Skeletal muscle cell (primary cell): ENCODE measurements around the gene OBP2B.
"Not testable (repeated sequence)": the region's sequence is repeated elsewhere in the genome, so short reads cannot be mapped to it uniquely, and the experiment has no call there.

Experiments
- DNase-seq: peaks from one replicate; pipeline ENCODE4 v3.0.0-alpha.2; 2010; ENCODE audit warnings: low read depth
- H3K4me3 ChIP-seq: 2 replicates; pipeline ENCODE4 v1.5.1; 2011; ENCODE audit warnings: low read depth, mild to moderate bottlenecking, control low read depth, low read length, moderate library complexity

Gene OBP2B, protein sequence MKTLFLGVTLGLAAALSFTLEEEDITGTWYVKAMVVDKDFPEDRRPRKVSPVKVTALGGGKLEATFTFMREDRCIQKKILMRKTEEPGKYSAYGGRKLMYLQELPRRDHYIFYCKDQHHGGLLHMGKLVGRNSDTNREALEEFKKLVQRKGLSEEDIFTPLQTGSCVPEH

DNA sequence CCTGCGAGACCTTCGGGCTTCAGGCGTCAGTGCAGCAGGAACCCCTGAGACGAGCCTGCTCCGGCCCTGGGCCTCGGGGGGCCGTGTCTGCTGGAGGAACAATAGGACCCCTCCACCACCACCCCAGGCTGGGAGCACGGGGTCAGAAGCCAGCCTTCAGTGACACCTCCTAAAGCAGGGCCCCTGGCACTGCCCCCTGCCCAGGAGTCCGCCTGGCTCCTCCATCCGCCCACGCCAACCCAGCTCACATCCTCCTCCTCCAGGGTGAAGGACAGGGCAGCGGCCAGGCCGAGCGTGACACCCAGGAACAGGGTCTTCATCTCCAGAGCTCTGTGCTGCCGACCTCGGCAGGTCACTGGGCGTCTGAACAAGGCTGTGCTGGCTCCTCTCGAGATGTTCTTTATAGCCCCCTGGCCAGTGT lies at the start of gene OBP2B:
Gene OBP2B, minus strand, starts transcription at position 371 of the 421 bp plus-strand sequence. Its CDS starts 51 bp downstream, at position 320.
- H3K4me3 ChIP-seq, DNase-seq: not testable (repeated sequence)

GRCh38 chr9:133258061-133259015 lies 49.3 kb upstream of the OBP2B start:
- DNase-seq, result no peak
- no peak overlapping the region for H3K4me3 ChIP-seq

DNA sequence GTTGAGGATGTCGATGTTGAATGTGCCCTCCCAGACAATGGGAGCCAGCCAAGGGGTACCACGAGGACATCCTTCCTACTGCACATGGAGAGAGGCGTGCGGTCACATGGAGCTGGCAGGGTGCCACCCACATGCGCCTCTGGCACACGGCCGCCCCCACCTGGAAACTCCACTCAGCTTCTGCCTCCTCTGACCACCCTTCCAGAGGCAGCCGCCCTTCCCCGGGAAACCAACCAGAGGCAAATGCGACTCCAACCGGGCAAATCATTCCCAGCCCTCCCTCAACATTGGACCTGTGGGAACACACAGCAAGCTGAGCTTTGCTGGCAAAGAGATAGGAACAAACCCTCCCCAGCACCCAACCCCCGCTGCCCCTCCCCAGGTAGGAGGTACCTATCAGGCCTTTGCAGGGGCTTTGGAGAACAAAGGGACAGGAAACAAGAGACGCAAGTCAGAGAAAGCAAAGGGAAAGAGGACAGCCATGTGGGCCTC lies 48.5 kb upstream of the OBP2B start:
- H3K4me3 ChIP-seq, result no peak overlapping the region
- DNase-seq, result no peak

DNA sequence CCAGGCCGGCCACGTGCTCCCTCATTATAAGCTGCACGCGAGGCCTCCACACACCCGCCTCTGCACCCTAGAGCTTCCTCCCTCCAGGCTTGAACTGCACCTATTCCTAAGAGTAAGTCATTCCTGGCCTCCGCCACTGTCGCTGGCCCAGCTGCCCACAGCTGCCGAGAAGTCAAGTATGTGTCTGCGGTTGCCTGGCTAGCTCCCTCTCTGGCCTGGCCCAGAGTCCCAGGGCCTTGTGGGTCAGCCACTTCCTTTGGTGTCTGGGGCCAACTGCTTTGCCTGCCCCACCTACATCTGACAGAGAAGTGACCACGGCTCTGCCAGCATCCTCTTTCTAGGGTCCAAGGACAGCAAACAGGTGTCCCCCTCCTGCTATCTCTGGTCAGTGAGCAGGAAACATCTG lies 47.6 kb upstream of the OBP2B start:
- H3K4me3 ChIP-seq, result no peak overlapping the region
- DNase-seq, result no peak

DNA sequence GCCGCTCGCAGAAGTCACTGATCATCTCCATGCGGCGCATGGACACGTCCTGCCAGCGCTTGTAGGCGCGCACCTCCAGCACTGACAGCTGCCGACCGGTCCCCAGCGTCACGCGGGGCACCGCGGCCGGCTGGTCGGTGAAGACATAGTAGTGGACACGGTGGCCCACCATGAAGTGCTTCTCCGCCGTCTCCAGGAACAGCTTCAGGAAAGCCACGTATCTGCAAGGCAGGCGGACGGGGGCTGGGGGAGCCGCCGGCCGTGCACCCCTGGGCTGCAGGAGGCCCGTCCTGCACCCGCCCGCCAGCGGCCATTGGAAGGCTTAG lies 47.0 kb upstream of the OBP2B start:
- DNase-seq, result no peak
- H3K4me3 ChIP-seq, result no peak overlapping the region

DNA sequence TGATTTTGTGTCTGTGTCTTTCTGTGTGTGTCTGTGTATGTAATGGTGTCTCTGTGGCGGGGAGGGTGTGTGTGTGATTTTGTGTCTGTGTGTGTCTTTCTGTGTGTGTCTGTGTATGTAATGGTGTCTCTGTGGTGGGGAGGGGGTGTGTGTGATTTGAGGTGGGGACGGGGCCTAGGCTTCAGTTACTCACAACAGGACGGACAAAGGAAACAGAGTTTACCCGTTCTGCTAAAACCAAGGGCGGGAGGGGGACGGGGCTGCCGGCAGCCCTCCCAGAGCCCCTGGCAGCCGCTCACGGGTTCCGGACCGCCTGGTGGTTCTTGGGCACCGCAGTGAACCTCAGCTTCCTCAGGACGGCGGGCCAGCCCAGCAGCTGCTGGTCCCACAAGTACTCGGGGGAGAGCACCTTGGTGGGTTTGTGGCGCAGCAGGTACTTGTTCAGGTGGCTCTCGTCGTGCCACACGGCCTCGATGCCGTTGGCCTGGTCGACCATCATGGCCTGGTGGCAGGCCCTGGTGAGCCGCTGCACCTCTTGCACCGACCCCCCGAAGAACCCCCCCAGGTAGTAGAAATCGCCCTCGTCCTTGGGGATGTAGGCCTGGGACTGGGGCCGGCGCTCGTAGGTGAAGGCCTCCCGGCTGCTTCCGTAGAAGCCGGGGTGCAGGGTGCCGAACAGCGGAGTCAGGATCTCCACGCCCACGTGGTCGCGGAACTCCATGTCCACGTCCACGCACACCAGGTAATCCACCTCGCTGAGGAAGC lies 46.5 kb upstream of the OBP2B start:
- no peak for DNase-seq
- H3K4me3 ChIP-seq, result no peak overlapping the region

- no peak for DNase-seq
Observed at GRCh38 chr9:133254471-133254870, 45.4 kb upstream of the OBP2B start.

GRCh38 chr9:133253268-133253667 lies 44.2 kb upstream of the OBP2B start:
- H3K4me3 ChIP-seq, result no peak overlapping the region
- DNase-seq, result no peak

More at GRCh38 chr9:133254471-133254870, 45.4 kb upstream of the OBP2B start:
- H3K4me3 ChIP-seq, result no peak overlapping the region

DNA sequence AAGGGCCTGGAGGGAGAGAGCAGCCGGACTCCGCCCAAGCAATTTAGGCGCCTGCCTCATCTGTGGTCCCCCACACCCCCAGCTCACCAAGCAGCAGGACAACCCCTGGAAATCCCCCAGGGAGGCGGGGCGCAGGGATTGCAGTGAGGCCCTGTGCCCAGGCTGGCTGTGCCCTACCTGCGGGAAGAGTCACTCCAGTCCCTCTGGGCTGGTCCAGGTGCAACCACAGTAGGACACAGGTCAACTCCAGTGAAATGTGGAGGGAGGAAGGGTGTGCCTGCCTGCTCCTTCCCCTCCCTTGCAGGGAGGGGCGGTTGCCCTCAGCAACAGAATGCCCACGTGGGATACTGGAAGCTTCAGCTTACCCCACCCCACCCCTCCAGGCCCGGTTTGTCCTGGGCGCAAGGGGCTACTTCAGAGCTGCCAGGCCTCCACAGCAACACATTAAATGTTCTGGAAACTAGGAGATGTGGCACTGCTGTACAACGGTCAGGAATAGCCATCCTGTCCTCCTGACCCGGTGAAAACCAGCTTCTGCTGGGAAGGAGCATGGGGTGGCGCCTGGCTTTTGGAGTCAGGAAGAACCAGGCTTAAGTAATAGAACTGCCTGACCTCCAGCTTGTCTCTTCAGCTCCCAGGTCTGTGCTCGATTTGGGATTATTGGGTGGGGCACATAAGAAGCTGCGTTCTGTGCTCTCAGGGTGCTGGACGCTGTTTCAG lies 43.4 kb upstream of the OBP2B start:
- no peak for DNase-seq
- H3K4me3 ChIP-seq, result no peak overlapping the region

GRCh38 chr9:133251773-133252172 lies 42.7 kb upstream of the OBP2B start:
- H3K4me3 ChIP-seq, result no peak overlapping the region
- no peak for DNase-seq

DNA sequence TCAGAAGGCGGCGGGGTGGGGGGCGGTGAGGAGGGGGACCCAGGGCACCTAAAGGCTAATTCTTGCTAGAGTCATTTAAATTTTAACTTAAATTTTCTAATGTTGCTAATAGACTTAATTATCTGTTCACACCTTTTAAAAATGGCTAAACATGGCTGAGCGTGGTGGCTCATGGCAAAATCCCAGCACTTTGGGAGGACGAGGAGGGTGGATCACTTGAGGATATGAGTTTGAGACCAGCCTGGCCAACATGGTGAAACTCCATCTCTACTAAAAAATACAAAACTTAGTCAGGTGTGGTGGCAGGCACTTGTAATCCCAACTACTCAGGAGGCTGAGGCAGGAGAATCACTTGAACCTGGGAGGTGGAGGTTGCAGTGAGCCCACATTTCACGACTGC lies 42.2 kb upstream of the OBP2B start:
- not testable (repeated sequence) for H3K4me3 ChIP-seq, DNase-seq

- DNase-seq, result no peak
- no peak overlapping the region for H3K4me3 ChIP-seq
Observed at GRCh38 chr9:133250741-133251170, 41.7 kb upstream of the OBP2B start.

DNA sequence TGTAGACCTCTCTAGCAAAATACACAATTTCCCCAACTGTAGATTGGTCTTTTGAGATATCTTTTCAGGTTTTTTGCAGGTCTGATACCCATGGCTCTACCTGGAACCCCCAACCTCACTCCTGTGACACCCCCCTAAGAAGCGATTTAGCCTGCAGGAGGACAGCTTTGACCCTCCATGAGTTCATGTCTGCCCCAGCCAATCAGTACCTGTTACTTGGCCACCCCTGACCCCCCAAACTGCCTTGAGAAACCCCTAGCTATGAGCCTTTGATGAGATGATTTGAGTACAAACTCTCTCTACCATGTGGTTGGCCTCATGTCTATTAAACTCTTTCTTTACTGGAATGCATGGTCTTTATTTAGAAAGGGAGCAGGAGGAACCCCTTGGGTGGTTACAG lies 40.3 kb upstream of the OBP2B start:
- DNase-seq, result no peak
- H3K4me3 ChIP-seq, result no peak overlapping the region

GRCh38 chr9:133248726-133249295 lies 39.8 kb upstream of the OBP2B start:
- no peak overlapping the region for H3K4me3 ChIP-seq
- no peak for DNase-seq

DNA sequence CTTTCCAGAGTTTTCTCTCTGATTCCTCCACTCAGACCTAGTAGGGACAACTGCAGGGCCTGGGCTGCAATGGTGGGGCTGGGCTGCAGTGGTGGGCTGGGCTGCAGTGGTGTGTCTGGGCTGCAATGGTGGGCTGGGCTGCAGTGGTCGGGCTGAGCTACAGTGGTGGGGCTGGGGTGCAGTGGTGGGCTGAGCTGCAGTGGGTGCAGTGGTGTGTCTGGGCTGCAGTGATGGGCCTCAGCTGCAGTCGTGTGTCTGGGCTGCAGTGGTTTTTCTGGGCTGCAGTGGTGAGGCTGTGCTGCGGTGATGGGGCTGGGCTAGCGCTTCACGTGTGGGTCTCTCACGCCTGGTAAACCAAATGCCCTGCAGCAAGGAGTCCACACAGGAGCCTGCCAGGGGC lies 38.6 kb upstream of the OBP2B start:
- no peak for DNase-seq
- H3K4me3 ChIP-seq, result no peak overlapping the region

DNA sequence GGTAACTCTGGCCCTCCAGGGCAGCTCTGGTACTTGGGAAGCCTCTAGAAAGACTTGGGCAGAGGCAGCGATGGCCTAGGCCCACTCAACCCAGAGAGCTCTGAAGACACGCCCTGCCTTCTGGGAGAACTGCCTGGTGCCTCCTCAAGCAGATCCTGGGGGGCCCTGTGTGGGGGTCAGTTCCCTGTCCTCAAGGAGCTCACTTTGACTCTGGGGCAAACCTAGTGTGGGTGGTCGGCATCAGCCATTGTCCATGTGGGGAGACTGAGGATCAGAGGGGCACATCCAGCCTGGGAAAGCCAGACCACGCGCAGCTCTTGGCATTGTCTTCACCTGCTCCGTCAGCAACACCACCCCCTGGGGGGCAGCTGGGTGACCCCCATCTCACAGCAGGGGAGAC lies 37.9 kb upstream of the OBP2B start:
- H3K4me3 ChIP-seq, result no peak overlapping the region
- no peak for DNase-seq

- DNase-seq, result no peak
- H3K4me3 ChIP-seq, result no peak overlapping the region
Observed at GRCh38 chr9:133246562-133246961, 37.5 kb upstream of the OBP2B start.

DNA sequence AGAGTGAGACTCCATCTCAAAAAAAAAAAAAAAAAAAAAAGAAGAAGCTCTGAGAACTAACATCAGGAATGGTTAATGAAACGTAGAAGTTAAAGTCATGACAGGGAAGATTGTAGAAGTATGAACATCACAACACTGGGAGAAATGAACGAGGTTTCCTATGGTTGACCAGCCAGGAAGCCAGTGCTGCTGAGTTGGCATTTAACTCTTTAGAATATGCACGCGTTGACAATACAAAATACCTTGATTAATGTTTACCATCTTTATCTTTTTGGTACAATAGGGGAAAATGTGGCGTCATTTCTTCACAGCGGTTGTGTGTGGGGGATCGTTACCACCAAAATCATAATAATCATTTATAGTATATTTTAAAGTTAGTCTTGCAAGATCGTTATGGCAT lies 33.9 kb upstream of the OBP2B start:
- no peak overlapping the region for H3K4me3 ChIP-seq
- no peak for DNase-seq

DNA sequence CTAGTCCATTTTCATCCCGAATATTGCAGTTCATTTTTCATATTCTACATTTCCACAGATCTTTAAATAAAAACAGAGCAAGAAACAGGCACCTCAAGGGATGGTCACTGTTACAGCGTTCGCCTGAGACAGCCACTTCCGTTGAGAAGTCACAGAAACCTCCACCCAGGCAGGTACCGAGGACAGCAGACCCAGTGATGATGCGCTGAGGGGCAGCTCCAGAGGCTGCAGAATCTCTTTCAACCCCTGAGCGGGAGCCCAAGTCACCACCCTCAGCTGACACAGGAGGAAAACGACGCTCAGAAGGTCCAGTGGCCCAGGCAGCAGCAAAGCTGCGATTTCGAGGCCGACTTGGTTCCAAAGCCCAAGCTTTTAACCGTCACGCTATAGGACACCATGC lies 33.2 kb upstream of the OBP2B start:
- DNase-seq, result no peak
- no peak overlapping the region for H3K4me3 ChIP-seq
